ENCODE data around the gene HINT1.
A peak's percentile ranks its signal among the peaks of the same experiment; 100 is the strongest.

The HINT1 gene

DNA sequence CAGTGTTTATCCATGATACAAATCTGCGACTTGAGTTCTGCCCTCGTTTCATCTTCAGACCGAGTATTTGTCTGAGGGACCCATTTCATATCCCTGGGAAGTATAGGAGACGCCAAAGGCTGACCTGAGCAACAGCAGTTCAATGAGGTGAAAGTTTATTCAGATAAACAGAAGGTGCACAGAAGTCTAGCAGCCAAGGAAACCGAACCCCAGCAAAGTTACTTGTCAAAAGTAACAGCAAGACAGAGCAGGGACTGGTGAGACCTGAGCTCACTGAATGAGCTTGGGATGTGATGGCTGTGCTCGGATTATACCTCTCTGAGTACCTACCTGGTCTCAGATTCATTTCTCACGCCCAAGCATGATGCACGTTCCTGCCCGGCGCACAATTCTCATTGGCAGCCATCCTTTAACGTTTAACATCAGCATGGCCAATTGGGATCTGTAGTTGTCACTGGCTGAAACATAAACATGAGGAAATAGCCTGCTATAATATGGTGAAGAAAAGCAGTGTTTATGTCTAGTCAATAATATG is 6.3 kb upstream of the HINT1 start:
- TF ChIP-seq CTCF (conservative IDR thresholded peaks at IDR 0.05), result no peak
- TF ChIP-seq ZFX (IDR thresholded peaks at IDR 0.05), result no peak
- H3K27ac ChIP-seq, result peak overlapping the region; percentile 78

DNA sequence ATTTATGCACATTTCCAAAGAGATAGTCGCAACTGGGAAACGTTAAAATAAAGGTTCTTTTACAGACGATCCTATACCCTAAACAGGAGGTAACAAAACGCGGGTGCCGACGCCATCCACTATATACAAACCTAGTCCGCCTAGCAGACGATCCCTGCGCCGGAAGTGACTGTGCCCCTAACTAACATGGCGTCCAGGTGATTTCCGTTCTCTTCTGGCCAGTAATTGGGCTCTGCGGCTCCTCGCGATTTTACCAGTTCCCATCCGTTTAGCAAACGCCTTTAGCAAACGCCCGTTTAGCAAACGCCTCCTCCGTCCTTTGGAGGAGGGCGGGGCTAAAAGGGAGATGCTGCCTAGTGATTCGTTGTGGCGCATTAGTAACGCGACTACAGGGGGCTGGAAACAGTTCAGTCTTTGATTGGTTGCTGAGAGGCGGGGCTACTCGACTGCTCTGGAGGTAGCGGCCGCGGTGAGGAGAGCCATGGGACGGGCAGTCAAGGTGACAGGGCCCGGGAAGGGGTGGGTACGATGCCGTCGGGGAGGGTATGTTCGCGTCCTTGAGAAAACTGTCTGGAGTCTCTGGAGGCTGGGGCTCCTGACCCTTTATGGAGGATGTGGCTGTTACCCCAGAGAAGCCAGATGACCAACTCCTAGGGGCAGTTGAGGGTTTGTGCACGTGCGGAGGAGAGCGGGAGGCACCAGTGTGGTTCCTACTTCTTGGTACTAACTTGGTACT is 5.7 kb upstream of the HINT1 start, which contains the start of gene LYRM7:
Gene LYRM7, plus strand, starts transcription at position 405 of the 736 bp plus-strand sequence. Its CDS starts 77 bp downstream, at position 482.
- peak within 1 kb of the TSS; percentile 78 for H3K27ac ChIP-seq
- TF ChIP-seq ZFX (IDR thresholded peaks at IDR 0.05) (no peak), CTCF (conservative IDR thresholded peaks at IDR 0.05) (no peak)

- no peak for TF ChIP-seq CTCF (conservative IDR thresholded peaks at IDR 0.05)
- no peak for TF ChIP-seq ZFX (IDR thresholded peaks at IDR 0.05)
- H3K27ac ChIP-seq, result peak overlapping the region; percentile 78
Measured at GRCh38 chr5:131169810-131170539, 4.9 kb upstream of the HINT1 start.

- no peak overlapping the region for H3K27ac ChIP-seq
- TF ChIP-seq ZFX (IDR thresholded peaks at IDR 0.05), result no peak
- no peak for TF ChIP-seq CTCF (conservative IDR thresholded peaks at IDR 0.05)
Measured at GRCh38 chr5:131167615-131168014, 2.6 kb upstream of the HINT1 start.

DNA sequence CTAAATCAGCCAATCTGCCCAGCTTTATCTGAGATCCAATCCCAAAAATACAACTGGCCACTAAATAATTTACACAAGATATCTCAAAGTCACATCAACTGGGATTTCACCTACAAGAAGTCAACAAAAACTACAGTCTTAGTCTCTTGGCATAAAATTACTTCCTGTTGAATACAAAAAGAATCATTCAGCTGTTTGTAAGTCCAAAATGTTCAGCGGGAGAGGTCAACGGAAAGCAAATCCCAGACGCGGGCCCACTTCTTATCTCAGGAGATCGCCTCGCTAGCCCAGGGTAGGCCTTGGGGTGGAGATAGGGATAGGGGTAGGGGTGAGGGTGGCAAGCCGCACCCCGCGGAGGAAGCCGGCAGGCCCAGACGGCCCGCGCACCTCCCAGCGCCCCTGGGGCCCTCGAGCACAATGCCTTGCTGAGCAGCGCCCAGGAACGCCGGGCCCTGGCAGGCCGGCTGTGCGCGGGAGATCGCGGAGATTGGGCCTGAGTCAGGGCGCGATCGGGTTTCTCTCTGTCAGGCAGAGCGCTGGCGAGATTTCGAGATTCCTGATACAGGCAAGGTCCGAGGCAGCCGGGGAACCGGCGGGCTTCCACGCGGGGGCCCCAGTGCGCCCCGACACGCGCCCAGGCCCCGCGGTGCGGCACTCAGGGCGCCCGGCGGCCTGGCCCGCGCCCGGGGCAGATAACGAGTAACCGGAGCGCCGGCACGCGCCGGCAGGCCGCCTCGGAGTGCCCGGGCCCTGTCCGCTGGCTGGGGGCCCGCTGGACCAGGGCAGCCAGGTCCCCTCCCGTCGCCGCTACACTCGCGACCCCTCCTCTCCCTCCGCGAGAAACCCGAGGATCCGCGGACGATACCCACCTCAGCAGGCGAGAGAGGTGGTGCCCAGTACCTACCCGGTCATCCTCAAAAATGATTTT is 601 bp downstream of the HINT1 start:
- TF ChIP-seq ZFX (IDR thresholded peaks at IDR 0.05) (peak; percentile 99), CTCF (conservative IDR thresholded peaks at IDR 0.05) (no peak)
- H3K27ac ChIP-seq, result peak overlapping the region; percentile 99

DNA sequence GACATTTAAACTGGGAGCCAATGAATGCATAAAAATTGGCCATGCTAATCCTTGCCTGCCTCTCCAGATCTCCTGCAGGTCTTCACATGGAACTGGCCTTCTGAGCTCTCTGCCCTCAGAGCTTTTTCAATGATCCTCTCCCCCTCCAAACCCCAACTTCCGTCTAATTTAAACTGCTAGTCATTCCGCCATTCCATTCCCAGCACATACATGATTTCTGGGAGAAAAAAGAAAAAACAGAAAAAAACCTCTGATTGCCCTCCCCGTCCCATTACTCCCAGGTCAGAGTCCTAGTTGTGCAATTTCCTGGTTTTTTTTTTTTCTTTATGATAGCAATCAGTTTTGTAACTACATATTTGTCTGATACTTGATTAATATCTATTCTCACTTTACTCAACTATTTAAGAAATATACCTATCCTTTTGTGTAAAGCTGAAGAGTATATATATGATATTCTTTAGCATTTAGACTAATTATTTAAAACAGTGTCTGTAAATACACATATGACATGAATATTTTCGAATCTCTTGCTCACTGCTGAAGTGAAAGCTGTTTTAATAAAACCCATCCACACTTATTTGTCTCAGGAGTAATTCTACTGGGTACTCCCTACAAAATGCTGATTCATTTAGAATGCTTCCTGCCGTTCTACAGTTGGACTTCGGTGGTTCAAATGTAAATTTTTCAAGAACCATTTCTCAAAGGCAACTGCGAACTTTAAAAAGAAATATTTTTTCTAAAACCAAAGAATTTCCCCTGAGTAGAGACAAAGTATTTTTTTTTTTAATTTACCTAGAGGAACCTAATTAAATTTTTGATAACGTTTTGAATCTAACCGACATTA is 1.6 kb downstream of the HINT1 start:
- H3K27ac ChIP-seq, result peak overlapping the region; percentile 39
- TF ChIP-seq ZFX (IDR thresholded peaks at IDR 0.05) (no peak), CTCF (conservative IDR thresholded peaks at IDR 0.05) (no peak)

All from C4-2B (cell line).